Stimulated activated CD4-positive, alpha-beta T cell treated with anti-CD3 and anti-CD28 coated beads, Interleukin-1b, Interleukin-23, amount 100 ng/mL, for 48 hours (primary cell): Measurements from ENCODE around the gene QDPR.
A peak's percentile ranks its signal among the peaks of the same experiment; 100 is the strongest.
"Not testable (repeated sequence)": the region's sequence is repeated elsewhere in the genome, so short reads cannot be mapped to it uniquely, and the experiment has no call there.

Source experiments
- DNase-seq: peaks from one replicate; pipeline ENCODE4 v3.0.0-alpha.2; 2020

The QDPR gene

DNA sequence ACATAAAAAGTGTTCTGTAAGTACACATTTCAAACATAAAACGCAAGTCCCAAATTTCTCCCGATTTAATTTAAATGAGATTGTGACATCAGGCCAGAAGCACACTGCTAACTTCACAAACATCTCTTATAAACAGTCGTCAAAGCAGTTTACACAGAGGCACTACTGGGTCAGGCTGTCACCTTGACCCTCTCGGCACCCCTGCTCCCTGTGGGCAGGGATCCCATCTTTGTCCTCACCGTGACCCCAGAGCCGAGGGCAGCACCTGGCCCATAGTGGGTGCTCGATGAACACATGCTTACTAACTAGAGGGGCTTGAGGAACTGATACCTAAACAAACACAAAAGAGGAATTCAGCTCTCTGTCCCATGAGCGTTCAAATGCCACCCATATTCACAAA is 22.2 kb downstream of the QDPR start:
- no peak for DNase-seq

DNA sequence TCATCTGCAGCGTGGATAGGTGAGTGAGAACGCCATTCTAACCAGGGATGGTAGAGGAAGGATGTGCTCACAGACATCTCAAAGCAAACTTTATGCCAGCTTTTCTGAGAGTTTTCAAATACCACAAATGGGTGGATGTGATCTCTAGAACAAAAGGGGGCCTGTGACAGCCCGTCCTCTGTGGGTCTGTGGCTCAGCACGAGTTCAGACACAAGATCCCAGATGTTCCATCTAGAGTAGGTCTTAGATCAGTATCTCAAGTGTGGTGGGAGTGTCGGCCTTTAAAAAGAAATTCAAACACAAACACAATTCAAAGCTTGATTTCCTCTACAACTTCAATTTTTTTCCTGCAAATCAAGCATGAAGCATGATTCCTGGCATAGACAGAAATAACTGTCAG is 22.8 kb downstream of the QDPR start:
- DNase-seq, result no peak

DNA sequence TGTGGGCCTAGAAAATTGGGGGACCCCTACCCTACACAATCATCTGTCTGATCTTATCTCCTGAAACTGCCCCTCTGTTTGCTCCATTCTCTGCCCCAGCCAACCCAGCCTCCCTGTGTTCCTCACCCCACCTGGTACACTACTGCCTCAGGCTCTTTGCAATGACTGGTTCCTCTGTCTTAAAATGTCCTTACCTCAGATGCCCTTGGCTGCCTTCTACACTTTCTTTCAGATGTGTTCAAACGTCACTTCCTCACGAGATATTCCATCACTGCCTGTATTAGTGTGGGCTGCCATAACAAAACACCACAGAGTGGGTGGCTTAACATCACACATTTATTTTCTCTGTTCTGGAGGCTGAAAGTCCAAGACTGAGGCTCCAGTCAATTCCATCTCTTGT is 29.2 kb downstream of the QDPR start:
- no peak for DNase-seq

DNA sequence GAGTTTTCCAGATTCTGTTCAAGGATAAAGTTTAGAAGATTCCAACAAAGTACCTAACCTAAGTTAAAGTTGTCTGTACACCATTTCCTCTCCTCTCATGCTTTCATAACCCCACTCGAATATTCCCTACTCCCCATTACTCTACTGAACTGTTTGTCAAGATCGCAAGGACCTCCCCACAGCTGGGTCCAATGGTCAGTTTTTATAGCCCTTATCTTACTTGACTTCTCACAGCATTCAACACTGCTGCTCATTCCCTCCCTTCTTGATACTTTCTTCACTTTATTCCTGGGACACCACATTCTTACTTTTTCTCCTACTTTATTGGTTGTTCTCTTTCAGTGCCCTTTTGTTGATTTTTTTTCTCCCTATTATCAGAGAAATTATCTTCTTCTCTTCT is 30.9 kb downstream of the QDPR start:
- no peak for DNase-seq

DNA sequence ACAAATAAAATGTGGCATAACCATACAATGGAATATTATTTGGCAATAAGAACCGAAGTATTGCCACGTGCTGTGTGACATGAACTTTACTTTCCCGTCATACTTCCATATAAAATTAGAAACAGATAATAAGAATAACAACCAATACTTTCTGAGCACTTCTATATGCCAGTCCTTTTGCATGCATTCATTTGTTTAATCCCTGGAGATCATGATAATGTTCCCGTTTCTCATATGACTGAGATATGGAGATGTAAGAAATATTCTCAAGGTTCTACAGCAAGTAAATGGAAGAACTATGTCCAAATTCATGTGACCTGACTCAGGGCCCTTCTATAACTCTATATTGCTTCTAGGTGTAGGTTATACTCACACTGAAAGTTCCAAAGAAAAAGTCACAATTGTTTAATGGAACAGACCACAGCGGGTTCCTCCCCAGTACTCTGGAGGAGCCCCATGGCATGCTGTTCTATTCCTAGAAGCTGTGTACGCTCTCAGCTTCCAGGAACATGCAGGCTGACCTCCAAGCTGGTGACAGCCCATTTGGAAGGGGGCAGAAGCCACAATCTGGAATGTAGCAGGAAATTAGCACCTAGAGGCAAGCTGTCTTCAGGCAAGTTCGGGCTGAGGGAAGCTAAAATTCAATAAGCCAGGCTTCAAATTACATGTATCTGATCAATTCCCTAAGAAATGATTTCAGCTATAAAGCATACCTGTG is 31.5 kb downstream of the QDPR start:
- DNase-seq, result no peak

DNA sequence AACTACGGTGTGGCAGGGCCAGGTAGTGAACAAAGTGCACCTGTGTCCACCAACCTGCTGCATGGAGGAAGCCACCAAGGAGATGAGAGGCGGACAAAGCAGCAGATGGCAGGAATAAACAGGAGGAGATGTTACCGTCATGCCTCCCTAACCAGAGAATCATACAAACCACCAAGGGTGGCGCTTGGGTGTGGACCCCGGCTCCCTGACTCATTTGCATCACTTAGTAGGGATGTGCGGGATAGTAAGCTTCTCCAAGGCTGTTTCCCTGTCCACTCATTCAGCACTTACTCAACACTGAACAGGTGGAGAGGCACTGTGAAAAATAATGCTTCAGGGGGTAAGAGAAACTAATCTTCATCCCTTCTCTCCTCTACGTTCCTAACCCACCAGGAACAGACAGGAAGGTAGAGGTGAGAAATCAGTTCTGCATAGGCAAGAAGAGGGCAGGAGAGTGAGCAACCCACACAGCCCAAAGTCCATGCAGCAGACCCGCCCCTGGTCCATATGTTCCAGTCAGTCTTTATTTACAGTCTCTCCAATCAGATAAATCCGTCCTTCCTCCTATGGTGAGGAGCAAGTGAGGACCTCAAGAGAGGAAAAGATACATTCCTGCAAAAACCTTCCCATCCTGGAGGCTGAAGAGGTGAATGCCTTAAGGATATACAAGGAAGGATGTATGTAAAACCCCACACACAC is 34.0 kb downstream of the QDPR start:
- DNase-seq, result no peak

DNA sequence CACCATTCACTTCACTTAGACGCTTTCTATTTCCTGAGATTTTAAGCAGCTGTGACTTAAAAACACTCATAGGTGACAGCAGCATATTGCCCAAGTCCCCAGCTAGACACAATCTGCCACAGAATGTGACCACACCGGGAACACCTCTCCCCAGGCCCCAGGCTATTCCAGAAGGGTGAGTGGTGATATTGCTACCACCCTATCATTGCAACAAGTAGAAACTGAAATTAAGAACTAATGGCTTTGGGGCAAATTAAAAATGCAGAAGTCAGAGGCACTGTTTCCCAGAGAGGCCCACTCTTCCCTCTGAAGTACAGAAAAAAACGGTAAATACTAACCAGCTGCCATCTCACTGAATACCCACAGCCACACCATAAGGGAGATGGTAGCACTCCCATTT is 35.0 kb downstream of the QDPR start:
- no peak for DNase-seq

DNA sequence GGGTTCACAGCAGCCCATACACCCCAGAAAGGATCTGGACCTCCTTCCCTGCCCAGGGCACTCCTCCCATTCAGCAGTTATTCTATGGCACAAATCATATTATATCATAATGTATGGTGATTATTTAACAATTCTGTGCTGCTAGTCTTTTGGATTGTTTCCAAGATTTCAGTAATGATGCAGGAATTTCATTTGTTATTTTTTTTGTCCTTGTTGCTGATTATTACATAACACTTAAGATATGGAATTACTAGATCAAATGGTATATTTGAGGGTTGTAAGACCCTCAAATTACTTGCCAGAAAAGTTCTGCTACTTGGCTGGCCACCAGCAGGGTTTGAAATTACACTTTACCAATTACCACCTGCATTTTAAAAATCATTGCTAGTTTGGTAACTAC is 36.4 kb downstream of the QDPR start:
- no peak for DNase-seq

DNA sequence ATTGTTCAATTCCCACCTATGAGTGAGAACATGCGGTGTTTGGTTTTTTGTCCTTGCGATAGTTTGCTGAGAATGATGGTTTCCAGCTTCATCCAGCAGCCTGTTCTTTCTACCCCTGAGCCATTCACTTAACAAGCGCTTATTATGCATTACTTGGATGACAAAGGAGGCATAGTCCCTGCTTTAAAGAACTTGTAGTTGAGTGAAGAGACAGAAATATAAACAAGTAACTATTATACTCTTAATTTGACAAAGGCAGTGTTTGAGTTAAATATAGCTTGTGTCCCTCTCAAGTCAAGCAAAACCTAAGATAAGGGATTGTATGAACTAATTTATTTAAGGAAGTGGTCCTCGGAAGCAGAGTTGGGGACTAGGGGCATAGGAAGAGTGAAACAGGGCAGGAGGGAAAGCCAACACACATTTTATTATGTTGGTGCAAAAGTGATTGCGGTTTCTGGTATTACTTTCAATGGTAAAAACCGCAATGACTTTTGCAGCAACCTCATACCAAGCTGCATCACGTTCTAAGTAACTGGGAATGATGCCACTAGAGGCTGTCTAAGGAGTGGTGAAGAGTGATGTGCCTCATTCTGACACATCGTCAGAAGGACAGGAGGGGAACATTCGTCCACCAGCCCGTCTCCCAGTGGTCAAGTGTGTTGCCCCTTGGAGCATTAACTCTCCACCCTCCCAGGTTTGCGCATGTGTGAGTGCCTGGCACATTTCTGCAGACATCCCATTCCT is 41.8 kb downstream of the QDPR start:
- no peak for DNase-seq

DNA sequence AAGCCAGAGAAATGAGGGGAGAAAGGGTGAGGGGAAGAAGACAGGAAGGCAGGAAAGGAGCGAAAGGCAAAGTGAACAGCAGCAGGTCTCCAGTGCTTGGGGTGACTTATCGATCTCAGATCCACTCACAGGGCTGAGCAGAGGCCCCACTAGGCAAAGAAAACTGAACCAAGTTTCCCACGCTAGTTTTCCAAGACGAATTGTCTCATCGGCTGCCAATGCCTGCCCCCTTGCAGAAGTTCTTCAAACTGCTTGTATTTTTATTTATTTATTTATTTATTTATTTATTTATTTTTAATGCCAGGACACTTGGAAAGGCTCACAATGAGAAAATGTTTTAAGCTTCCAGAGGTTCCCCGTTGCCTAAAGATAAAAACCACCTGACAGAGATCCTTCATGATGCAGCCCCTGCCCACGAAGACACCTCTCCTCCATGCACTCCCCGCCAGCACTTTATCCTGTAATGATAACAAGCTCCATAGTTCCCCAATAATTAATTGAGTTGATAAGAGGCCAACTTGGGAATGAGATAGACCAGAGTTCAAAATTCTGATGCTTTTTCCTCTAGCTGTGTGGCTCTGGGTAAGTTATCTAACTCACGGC is 43.2 kb downstream of the QDPR start:
- DNase-seq, result no peak

DNA sequence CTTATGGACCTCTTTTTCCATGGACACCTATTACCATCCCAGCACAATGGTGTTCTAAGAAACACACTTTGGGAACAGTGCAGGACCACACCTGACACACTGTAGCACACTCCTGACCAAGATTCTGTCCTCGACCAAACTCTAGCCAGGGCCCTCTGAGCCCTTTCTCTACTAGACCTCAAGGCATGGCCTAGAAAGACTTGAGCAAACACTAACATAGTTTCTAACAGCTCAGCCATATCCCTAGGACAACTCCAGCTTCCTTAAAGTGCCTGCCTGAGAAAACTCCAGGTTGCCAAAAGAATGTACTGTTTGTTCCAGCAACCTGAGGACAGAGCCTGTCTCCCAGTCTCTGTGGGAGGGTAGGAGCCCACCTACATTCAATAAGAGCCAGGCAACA is 48.3 kb downstream of the QDPR start:
- DNase-seq, result no peak

DNA sequence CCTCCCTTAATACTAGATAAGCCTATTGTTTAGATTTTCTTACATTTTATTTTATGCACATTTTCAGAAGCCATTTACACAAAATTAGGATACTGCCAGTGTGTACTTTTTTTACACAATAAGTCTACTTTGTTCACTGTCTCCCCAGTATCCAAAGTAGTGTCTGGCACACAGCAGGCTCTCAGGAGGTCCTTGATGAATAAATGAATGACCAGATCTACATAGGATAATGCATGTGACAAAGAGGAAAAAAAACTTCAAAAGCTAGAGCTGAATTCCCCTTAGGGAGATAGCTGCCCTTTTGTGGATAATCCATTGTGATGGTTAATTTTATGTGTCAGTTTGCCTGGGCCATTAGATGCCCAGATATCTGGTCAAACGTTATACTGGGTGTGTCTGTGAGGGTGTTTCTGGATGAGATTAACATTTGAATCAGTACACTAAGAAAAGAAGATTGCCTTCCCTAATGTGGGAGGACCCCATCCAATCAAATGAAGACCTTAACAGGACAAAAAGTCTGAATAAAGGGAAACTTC is 61.6 kb downstream of the QDPR start:
- DNase-seq, result no peak

DNA sequence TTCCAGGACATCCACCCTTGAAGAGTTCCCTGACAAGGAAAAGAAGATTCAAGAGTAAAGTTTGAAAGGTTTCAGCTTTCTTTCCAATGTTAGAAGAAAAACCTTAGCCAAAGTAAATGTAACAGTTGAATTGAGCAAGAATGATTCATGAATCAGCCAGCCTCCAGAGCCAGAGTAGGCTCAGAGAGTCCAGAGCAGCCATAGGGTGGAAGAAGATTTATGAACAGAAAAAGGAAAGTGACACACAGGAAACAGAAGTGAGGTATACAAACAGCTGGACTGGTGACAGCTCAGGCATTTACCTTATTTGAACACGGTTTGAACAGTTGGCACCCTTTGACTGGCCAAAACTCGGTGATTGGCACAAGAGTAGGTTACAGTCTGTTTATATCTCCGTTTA is 63.2 kb downstream of the QDPR start:
- DNase-seq, result no peak

DNA sequence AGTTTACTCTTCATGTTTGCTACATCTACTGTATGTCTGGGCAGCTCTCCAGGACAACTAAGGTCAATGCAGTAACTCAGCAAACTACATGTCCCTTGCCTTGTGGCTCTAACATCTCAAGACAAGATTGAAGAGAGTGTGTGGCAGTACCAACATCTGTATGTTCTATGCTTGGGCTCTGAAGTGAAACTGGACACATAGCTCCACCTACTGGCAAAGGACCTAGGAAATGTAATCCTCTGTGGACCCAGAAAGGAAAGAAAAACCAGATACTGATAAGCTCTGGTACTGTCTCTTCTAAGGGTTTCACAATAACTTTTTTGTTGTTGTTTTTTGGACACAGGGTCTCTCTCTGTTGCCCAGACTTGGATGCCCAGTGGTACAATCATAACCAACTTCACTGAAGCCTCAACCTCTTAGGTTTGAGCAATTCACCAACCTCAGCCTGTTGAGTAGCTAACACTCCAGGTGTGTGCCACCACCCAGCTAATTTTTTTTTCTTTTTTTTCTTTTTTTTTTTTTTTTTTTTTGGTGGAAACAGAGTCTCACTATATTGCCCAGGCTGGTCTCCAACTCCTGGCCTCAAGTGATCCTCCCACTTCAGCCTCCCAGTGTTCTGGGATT is 64.1 kb downstream of the QDPR start:
- DNase-seq, result peak; percentile 29

DNA sequence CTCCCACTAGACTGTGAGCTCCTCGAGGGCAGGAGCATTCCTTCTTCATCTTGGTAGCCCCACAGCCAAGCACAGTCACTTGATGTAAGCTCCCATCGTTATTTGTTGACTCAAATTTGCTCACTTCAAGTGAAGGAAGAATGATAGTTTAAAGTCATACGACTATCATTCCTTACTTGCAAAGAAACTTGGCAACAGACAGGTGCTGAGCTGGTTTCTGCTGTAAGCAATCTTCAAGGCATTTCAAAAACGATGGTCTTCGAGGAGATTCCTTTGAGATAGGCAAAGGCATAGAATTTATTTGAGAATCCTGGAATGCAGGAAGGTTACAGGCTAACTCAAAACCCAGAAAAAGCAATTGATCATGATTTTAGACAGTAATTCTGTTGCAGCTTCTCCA is 64.8 kb downstream of the QDPR start:
- no peak for DNase-seq

DNA sequence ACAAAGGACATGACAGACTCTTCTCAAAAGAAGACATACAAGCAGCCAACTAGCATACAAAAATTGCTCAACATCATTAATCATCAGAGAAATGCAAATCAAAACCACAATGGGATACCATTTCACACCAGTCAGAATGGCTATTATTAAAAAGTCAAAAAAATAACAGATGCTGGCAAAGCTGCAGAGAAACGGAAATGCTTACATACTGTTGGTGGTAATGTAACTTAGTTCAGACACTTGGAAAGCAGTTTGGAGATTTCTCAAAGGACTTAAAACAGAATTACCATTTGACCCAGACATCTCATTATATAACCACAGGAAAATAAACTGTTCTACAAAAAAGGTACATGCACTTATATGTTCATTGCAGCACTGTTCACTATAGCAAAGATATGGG is 69.4 kb downstream of the QDPR start:
- DNase-seq, result not testable (repeated sequence)

DNA sequence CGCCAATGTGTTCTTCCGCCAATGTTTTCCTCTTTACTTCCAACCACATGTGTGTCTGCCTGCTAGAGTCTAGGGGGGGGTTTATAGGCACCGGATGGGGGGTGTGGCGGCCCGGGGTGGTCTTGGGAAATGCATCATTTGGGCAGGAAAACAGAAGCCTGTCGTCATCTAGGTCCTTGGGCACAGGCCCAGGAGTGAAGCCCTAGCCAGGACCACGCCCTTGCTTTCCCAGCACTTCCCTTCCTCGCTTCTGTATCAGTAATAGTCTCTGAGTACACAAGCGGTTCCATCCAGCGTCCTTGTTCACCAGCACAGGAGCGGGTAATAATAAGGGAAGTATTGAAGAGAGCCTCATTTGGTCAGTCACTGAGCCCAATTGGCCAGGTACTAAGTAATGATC is 74.5 kb downstream of the QDPR start:
- DNase-seq, result no peak

DNA sequence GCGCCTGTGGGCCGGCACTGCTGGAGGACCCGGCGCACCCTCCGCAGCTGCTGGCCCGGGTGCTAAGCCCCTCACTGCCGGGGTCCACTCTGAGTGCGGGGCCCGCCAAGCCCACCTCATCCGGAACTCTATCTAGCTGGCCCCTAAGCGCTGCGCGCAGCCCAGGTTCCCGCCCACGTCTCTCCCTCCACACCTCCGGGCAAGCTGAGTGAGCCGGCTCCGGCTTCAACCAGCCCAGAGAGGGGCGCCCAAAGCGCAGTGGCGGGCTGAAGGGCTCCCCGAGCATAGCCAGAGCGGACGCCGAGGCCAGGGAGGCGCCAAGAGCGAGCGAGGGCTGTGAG is 75.2 kb downstream of the QDPR start:
- no peak for DNase-seq
